H9 (cell line): ENCODE results near the gene SPTLC3. TPM values are rescaled to one million over a fixed set of nuclear protein-coding genes. Genes with fewer than 3 reads are reported as not detected.

ENCODE experiments used
- DNase-seq: peaks from one replicate; pipeline ENCODE4 v3.0.0-alpha.2; 2017
- H2AFZ ChIP-seq: one replicate; pipeline ENCODE4 v1.6.1; 2013; ENCODE audit warnings: mild to moderate bottlenecking, low read length, control low read depth, moderate library complexity
- H2AK5ac ChIP-seq: 2 replicates; pipeline ENCODE4 v1.6.1; 2013; ENCODE audit warnings: low read length, control low read depth, mixed read lengths; ENCODE audit not compliant: insufficient read length
- H2BK120ac ChIP-seq: one replicate; pipeline ENCODE4 v1.6.1; 2013; ENCODE audit warnings: low read depth, mild to moderate bottlenecking, low read length, control low read depth, inconsistent platforms; ENCODE audit not compliant: poor library complexity, severe bottlenecking
- H2BK12ac ChIP-seq: 2 replicates; pipeline ENCODE4 v1.6.1; 2013; ENCODE audit warnings: low read length, control low read depth, mixed read lengths, low read depth; ENCODE audit not compliant: insufficient read length
- H2BK15ac ChIP-seq: 2 replicates; pipeline ENCODE4 v1.6.1; 2013; ENCODE audit warnings: low read depth, low read length, control low read depth
- H2BK20ac ChIP-seq: one replicate; pipeline ENCODE4 v1.6.1; 2013; ENCODE audit warnings: low read depth, mild to moderate bottlenecking, low read length, control low read depth, inconsistent platforms; ENCODE audit not compliant: poor library complexity, severe bottlenecking
- H2BK5ac ChIP-seq: 2 replicates; pipeline ENCODE4 v1.6.1; 2013; ENCODE audit warnings: low read length, control low read depth, mixed read lengths; ENCODE audit not compliant: insufficient read length
- H3K14ac ChIP-seq: 2 replicates; pipeline ENCODE4 v1.6.1; 2013; ENCODE audit warnings: low read length, control low read depth; ENCODE audit not compliant: insufficient read depth
- H3K18ac ChIP-seq: 2 replicates; pipeline ENCODE4 v1.6.1; 2013; ENCODE audit warnings: low read depth, mild to moderate bottlenecking, mixed read lengths, low read length, control low read depth; ENCODE audit not compliant: insufficient read length
- H3K23ac ChIP-seq: 2 replicates; pipeline ENCODE4 v1.6.1; 2013; ENCODE audit warnings: low read length, control low read depth, mixed read lengths, low read depth; ENCODE audit not compliant: insufficient read length
- H3K23me2 ChIP-seq: 2 replicates; pipeline ENCODE4 v1.6.1; 2013; ENCODE audit warnings: low read depth, mild to moderate bottlenecking, mixed read lengths, low read length, control low read depth; ENCODE audit not compliant: insufficient read length, poor library complexity, severe bottlenecking
- H3K27ac ChIP-seq: 2 replicates; pipeline ENCODE4 v1.5.1; 2013; ENCODE audit warnings: low read length, control low read depth, mixed read lengths, low read depth; ENCODE audit not compliant: insufficient read length
- H3K27me3 ChIP-seq: 2 replicates; pipeline ENCODE4 v1.6.1; 2013; ENCODE audit warnings: low read length, control low read depth, inconsistent platforms; ENCODE audit not compliant: insufficient read depth
- H3K4ac ChIP-seq: 2 replicates; pipeline ENCODE4 v1.6.1; 2013; ENCODE audit warnings: low read depth, mild to moderate bottlenecking, control low read depth, inconsistent platforms, low read length, moderate library complexity
- H3K4me1 ChIP-seq: 2 replicates; pipeline ENCODE4 v1.6.1; 2013; ENCODE audit warnings: low read length, control low read depth, inconsistent platforms; ENCODE audit not compliant: insufficient read depth
- H3K4me2 ChIP-seq: 2 replicates; pipeline ENCODE4 v1.6.1; 2013; ENCODE audit warnings: low read length, control low read depth, mixed read lengths; ENCODE audit not compliant: insufficient read length, insufficient read depth
- H3K56ac ChIP-seq: 2 replicates; pipeline ENCODE4 v1.6.1; 2013; ENCODE audit warnings: low read depth, mild to moderate bottlenecking, mixed read lengths, low read length, control low read depth; ENCODE audit not compliant: insufficient read length
- H3K79me1 ChIP-seq: 2 replicates; pipeline ENCODE4 v1.6.1; 2013; ENCODE audit warnings: low read depth, mild to moderate bottlenecking, moderate library complexity, low read length, control low read depth, inconsistent platforms; ENCODE audit not compliant: insufficient read depth, poor library complexity, severe bottlenecking
- H3K79me2 ChIP-seq: 2 replicates; pipeline ENCODE4 v1.6.1; 2013; ENCODE audit warnings: low read length, control low read depth, inconsistent platforms; ENCODE audit not compliant: insufficient read depth
- H3K9ac ChIP-seq: 2 replicates; pipeline ENCODE4 v1.6.1; 2013; ENCODE audit warnings: low read length, control low read depth, mixed read lengths; ENCODE audit not compliant: insufficient read length; ENCODE audit errors: extremely low read depth
- H3K9me3 ChIP-seq: one replicate; pipeline ENCODE4 v1.6.1; 2013; ENCODE audit warnings: low read depth, low read length, inconsistent platforms; ENCODE audit not compliant: control insufficient read depth
- H3T11ph ChIP-seq: one replicate; pipeline ENCODE4 v1.6.1; 2013; ENCODE audit warnings: mild to moderate bottlenecking, low read length, control low read depth, inconsistent platforms
- H4K20me1 ChIP-seq: one replicate; pipeline ENCODE4 v1.6.1; 2013; ENCODE audit not compliant: control insufficient read depth, insufficient read length, insufficient read depth
- H4K5ac ChIP-seq: 2 replicates; pipeline ENCODE4 v1.6.1; 2013; ENCODE audit warnings: low read depth, mild to moderate bottlenecking, mixed read lengths, low read length, control low read depth; ENCODE audit not compliant: insufficient read length
- H4K8ac ChIP-seq: replicated peaks from 2 replicates; pipeline ENCODE4 v1.6.1; 2013; ENCODE audit warnings: low read length, control low read depth, mixed read lengths, low read depth; ENCODE audit not compliant: insufficient read length
- H4K91ac ChIP-seq: 2 replicates; pipeline ENCODE4 v1.6.1; 2013; ENCODE audit warnings: low read depth, mild to moderate bottlenecking, moderate library complexity, mixed read lengths, low read length, control low read depth; ENCODE audit not compliant: insufficient read length
- H3K27ac Mint-ChIP-seq, 3 experiments: 2 replicates in 2 of 3; 3 replicates in 1 of 3; pipeline ENCODE4 v1.8.0; 2020 to 2021; ENCODE audit warnings: mixed read lengths in 3 of 3, mild to moderate bottlenecking in 1 of 3, moderate library complexity in 1 of 3
- H3K27me3 Mint-ChIP-seq: 2 replicates; pipeline ENCODE4 v1.8.0; 2021; ENCODE audit warnings: low read depth, mild to moderate bottlenecking, moderate library complexity, mixed read lengths
- H3K36me3 Mint-ChIP-seq, 3 experiments: 2 replicates in 2 of 3; 3 replicates in 1 of 3; pipeline ENCODE4 v1.8.0; 2020 to 2021; ENCODE audit warnings: low read depth in 3 of 3, mixed read lengths in 3 of 3; ENCODE audit not compliant: insufficient read depth in 1 of 3
- H3K4me1 Mint-ChIP-seq, 2 experiments: 2 replicates each; pipeline ENCODE4 v1.8.0; 2020; ENCODE audit warnings: mixed read lengths in 2 of 2
- H3K4me3 Mint-ChIP-seq, 2 experiments: 2 replicates in 1 of 2; 3 replicates in 1 of 2; pipeline ENCODE4 v1.8.0; 2020 to 2021; ENCODE audit warnings: mild to moderate bottlenecking in 2 of 2, mixed read lengths in 2 of 2, moderate library complexity in 1 of 2
- H3K9me3 Mint-ChIP-seq, 2 experiments: 2 replicates in 1 of 2; 3 replicates in 1 of 2; pipeline ENCODE4 v1.8.0; 2020; ENCODE audit warnings: mild to moderate bottlenecking in 2 of 2, mixed read lengths in 2 of 2, moderate library complexity in 1 of 2
- WGBS: extraction: QIAGEN DNeasy Blood & Tissue Kit; methylation state at CpG from one replicate; pipeline ENCODE4 v1.1.7; 2013; ENCODE audit warnings: missing lambda C conversion rate, low lambda C conversion rate, mixed read lengths; ENCODE audit not compliant: insufficient read length; ENCODE audit errors: extremely low coverage; 5-methylcytosine and 5-hydroxymethylcytosine counted together
- total RNA-seq: library from RNA; stranded (reverse); gene quantifications from 2 replicates; pipeline ENCODE4 v1.2.1, GENCODE V29; 2021
- TF ChIP-seq, protein P1 (sequence below): fragments of 200-600 bp; sonication (generic); conservative IDR thresholded peaks from 3 replicates; pipeline ENCODE4 v1.8.0; 2021; ENCODE audit warnings: antibody characterized with exemption, mild to moderate bottlenecking

The SPTLC3 gene
- total RNA-seq, 1 experiment from 2014 or later: 0.68 TPM

DNA sequence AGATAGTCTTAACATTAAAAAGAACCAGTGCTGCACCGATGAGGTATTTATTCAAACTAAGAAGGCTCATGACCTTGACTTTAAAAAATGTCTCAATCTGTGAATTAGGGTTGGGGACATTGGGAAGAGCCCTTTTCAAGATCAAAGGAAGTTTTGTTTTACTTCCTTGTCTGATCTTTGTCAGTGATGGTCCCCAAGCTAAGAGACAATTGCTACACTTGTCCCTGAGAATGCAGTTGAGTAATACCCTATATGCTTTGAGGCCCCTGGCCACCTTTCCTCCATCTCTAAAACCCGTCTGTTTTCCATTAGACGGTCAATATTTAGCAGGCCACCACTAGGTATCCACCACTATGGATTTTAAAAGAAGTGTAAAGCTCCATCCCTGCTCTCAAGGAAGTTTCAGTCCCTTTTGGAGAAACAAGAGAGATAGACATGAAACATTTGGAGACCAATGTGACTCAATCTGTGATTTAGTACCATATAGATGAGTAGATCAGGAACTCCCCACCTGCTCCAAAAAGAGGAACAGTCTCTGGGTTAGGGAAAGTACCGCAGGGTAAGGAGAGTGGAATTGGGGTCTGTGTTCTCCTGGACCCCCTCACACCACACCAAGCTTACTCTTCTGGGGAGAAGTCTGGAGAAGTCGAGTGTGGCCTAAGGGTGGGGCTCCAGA, 113.2 kb downstream of the SPTLC3 start:
- no peak overlapping the region for H3K9ac ChIP-seq
- H3K27ac Mint-ChIP-seq: no peak overlapping the region
- no peak overlapping the region for H3K4me3 Mint-ChIP-seq
- DNase-seq: no peak
- H3K79me2 ChIP-seq: no peaks in the 10 kb centered on the region
- no peaks in the 10 kb centered on the region for H3K9me3 ChIP-seq
- no peak overlapping the region for H2BK5ac ChIP-seq
- H3K27me3 Mint-ChIP-seq: no peaks in the 10 kb centered on the region; the same call in 1 of the 2 replicates
- no peak overlapping the region for H2BK15ac ChIP-seq
- H3K9me3 Mint-ChIP-seq: no peaks in the 10 kb centered on the region
- no peaks in the 10 kb centered on the region for H3K23me2 ChIP-seq
- no peak overlapping the region for H3K23ac ChIP-seq
- no peaks in the 10 kb centered on the region for H3K27me3 ChIP-seq
- H4K91ac ChIP-seq: no peak overlapping the region
- no peak overlapping the region for H2BK120ac ChIP-seq
- no peak overlapping the region for H2BK20ac ChIP-seq
- H2AK5ac ChIP-seq: no peak overlapping the region
- WGBS: no CpG with 5 or more reads among the region's 5 CpGs
- H4K8ac ChIP-seq: no peak overlapping the region
- no peak overlapping the region for H3T11ph ChIP-seq
- no peak overlapping the region for H3K4ac ChIP-seq
- no peak overlapping the region for H3K56ac ChIP-seq
- H3K79me1 ChIP-seq: no peaks in the 10 kb centered on the region
- no peaks in the 10 kb centered on the region for H4K20me1 ChIP-seq
- no peak overlapping the region for H3K18ac ChIP-seq
- no peaks in the 10 kb centered on the region for H3K36me3 Mint-ChIP-seq
- H3K27ac ChIP-seq: no peak overlapping the region
- H2BK12ac ChIP-seq: no peak overlapping the region
- TF ChIP-seq, protein P1, sequence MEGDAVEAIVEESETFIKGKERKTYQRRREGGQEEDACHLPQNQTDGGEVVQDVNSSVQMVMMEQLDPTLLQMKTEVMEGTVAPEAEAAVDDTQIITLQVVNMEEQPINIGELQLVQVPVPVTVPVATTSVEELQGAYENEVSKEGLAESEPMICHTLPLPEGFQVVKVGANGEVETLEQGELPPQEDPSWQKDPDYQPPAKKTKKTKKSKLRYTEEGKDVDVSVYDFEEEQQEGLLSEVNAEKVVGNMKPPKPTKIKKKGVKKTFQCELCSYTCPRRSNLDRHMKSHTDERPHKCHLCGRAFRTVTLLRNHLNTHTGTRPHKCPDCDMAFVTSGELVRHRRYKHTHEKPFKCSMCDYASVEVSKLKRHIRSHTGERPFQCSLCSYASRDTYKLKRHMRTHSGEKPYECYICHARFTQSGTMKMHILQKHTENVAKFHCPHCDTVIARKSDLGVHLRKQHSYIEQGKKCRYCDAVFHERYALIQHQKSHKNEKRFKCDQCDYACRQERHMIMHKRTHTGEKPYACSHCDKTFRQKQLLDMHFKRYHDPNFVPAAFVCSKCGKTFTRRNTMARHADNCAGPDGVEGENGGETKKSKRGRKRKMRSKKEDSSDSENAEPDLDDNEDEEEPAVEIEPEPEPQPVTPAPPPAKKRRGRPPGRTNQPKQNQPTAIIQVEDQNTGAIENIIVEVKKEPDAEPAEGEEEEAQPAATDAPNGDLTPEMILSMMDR: no peak
- no peak overlapping the region for H3K4me2 ChIP-seq
- no peak overlapping the region for H3K14ac ChIP-seq
- no peak overlapping the region for H4K5ac ChIP-seq
- no peak overlapping the region for H2AFZ ChIP-seq
- H3K4me1 Mint-ChIP-seq: peaks cover 6% of the 10 kb centered on the region in 2 experiments
- H3K4me1 ChIP-seq: no peaks in the 10 kb centered on the region
